ENCODE data around the gene CTTNBP2.

DNA sequence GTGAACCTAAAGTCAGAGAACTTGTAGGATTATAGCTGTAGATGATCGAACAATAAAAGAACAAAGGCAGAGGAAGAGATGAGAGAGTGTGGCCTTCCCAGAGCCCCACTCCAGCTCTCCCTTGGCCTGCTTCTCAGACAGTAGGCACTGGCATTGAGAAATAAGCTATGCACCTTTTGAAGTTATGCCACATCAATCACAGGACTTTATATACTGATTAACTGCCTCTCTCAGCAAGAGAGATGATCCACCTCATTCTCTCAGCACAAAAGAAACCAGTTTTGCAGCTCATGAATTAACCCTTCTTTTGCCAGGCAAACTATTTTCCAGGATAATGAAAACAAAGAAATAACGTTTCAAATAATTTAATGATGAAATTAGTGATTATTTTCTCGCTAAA is 22.0 kb upstream of the CTTNBP2 start:
- TF ChIP-seq, protein P1, sequence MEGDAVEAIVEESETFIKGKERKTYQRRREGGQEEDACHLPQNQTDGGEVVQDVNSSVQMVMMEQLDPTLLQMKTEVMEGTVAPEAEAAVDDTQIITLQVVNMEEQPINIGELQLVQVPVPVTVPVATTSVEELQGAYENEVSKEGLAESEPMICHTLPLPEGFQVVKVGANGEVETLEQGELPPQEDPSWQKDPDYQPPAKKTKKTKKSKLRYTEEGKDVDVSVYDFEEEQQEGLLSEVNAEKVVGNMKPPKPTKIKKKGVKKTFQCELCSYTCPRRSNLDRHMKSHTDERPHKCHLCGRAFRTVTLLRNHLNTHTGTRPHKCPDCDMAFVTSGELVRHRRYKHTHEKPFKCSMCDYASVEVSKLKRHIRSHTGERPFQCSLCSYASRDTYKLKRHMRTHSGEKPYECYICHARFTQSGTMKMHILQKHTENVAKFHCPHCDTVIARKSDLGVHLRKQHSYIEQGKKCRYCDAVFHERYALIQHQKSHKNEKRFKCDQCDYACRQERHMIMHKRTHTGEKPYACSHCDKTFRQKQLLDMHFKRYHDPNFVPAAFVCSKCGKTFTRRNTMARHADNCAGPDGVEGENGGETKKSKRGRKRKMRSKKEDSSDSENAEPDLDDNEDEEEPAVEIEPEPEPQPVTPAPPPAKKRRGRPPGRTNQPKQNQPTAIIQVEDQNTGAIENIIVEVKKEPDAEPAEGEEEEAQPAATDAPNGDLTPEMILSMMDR (IDR thresholded peaks at IDR 0.05): no peak
- TF ChIP-seq EP300 (IDR thresholded peaks at IDR 0.05; ENCODE audit: low read depth) (no peak), POLR2AphosphoS5 (IDR thresholded peaks at IDR 0.05) (no peak)

Data from transverse colon (tissue), 4 donors.